Uterus (tissue), 2 donors: ENCODE measurements around the gene OLIG2.

Experiments
- CTCF ChIP-seq, 4 experiments: fragments of 200-600 bp in 2 of 4; fragments of 450-650 bp in 2 of 4; sonication (generic) in 2 of 4; IDR thresholded peaks; one replicate each; pipeline ENCODE4 v1.5.1; 2016 to 2019; ENCODE audit warnings: antibody characterized with exemption in 4 of 4, mild to moderate bottlenecking in 2 of 4, moderate library complexity in 1 of 4
- POLR2A ChIP-seq, 2 donors: fragments of 450-650 bp; IDR thresholded peaks; one replicate each; pipeline ENCODE4 v1.6.1; 2016; ENCODE audit warnings: antibody characterized with exemption in 2 of 2, mild to moderate bottlenecking in 1 of 2, moderate library complexity in 1 of 2

- TF ChIP-seq CTCF (IDR thresholded peaks at IDR 0.05) (no peak), POLR2A (IDR thresholded peaks at IDR 0.05) (no peak)
These were observed 14.5 kb downstream of the OLIG2 start for GRCh38 chr21:33040215-33040614.
